Transverse colon (tissue), 4 donors: Measurements from ENCODE around the gene CAPN5. TPM values are rescaled to one million over a fixed set of nuclear protein-coding genes. Genes with fewer than 3 reads are reported as not detected.

Source experiments
- DNase-seq: peaks from one replicate; pipeline ENCODE4 v3.0.0-alpha.2; 2019
- H3K27ac ChIP-seq, 4 donors: fragments of 200-600 bp; sonication (generic); 2 replicates each; pipeline ENCODE4 v1.5.1; 2016 to 2018; ENCODE audit warnings: inconsistent platforms in 4 of 4
- H3K27me3 ChIP-seq: fragments of 200-600 bp; sonication (generic); 2 replicates; pipeline ENCODE4 v1.5.1; 2017; ENCODE audit warnings: inconsistent platforms
- H3K36me3 ChIP-seq, 4 donors: fragments of 200-600 bp; sonication (generic); 2 replicates each; pipeline ENCODE4 v1.5.1; 2017 to 2019; ENCODE audit warnings: inconsistent platforms in 4 of 4
- H3K4me1 ChIP-seq, 4 donors: fragments of 200-600 bp; sonication (generic); 2 replicates each; pipeline ENCODE4 v1.5.1; 2017 to 2020; ENCODE audit warnings: inconsistent platforms in 4 of 4
- H3K4me3 ChIP-seq, 4 donors: fragments of 200-600 bp; sonication (generic); 1 replicate in 1 of 4; 2 replicates in 3 of 4; pipeline versions ENCODE4 v1.5.1 to v1.6.1; 2017 to 2019; ENCODE audit warnings: inconsistent platforms in 4 of 4
- H3K9me3 ChIP-seq, 2 donors: fragments of 200-600 bp; sonication (generic); 2 replicates each; pipeline ENCODE4 v1.5.1; 2017 to 2019; ENCODE audit warnings: inconsistent platforms in 2 of 2
- EP300 ChIP-seq: sonication (generic); formaldehyde crosslinking; IDR thresholded peaks from one replicate; pipeline ENCODE4 v1.6.1; 2017; ENCODE audit warnings: antibody characterized with exemption, low read depth
- POLR2A ChIP-seq: fragments of 450-650 bp; IDR thresholded peaks from one replicate; pipeline ENCODE4 v1.6.1; 2016; ENCODE audit warnings: antibody characterized with exemption, mild to moderate bottlenecking, moderate library complexity
- POLR2AphosphoS5 ChIP-seq, 3 donors: sonication (generic); formaldehyde crosslinking; IDR thresholded peaks; one replicate each; pipeline ENCODE4 v1.6.1; 2016; ENCODE audit warnings: antibody characterized with exemption in 3 of 3
- WGBS, 2 donors: methylation state at CpG; one replicate each; pipeline ENCODE4 v1.1.5; 2018; ENCODE audit warnings: low coverage in 1 of 2; 5-methylcytosine and 5-hydroxymethylcytosine counted together
- in situ Hi-C, 4 donors: fragments of 200-750 bp; cut with MboI; loops; one replicate each; pipeline versions ENCODE4 v1.15.0 to v1.15.1; 2017; ENCODE audit warnings: low sequenced_read_pairs in 3 of 4, low pct_ligation_motif_present in 1 of 4, low pct_unique_long_range_greater_than_20kb in 1 of 4
- intact Hi-C: fragments of 100-400 bp; cut with DNase I; formaldehyde crosslinking; loops from one replicate; pipeline ENCODE4 v1.15.1; 2023; ENCODE audit warnings: low total_unique reads
- total RNA-seq, 4 donors: library from RNA; depleted of rRNA; stranded (reverse); fragments of >200 nt; gene quantifications; one replicate each; pipeline ENCODE4 v1.1.0, GENCODE V29; 2016
- TF ChIP-seq, protein P1 (sequence below), 5 experiments: fragments of 200-600 bp in 3 of 5; fragments of 450-650 bp in 2 of 5; sonication (generic) in 3 of 5; IDR thresholded peaks; 1 replicate in 2 of 5; 2 replicates in 3 of 5; pipeline ENCODE4 v1.5.1; 2016 to 2017; ENCODE audit warnings: antibody characterized with exemption in 5 of 5, inconsistent platforms in 3 of 5, mild to moderate bottlenecking in 2 of 5, moderate library complexity in 1 of 5

CAPN5 gene
- total RNA-seq, 4 donors from 2014 or later: 210 to 290 (median 214) TPM

DNA sequence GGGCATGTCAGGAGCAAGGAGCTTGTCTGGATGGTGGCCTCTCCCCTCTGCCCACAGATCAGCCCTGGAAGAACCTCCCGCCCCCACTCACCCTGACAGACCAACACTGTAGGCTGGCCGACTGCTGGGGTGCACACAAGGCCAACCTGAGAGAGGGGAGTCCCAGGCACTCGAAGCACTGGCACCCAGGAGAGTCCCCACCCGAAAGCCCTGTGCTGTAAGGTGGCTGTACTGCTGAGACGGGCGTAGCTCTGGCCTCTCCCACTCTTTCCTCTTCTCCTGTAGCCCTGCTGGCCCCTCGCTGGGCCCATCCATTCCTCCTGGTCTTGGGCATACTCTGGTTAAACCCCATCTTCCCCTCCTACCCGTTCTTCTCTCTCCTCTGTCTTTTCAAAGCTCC is 101.0 kb downstream of the CAPN5 start:
- Histone ChIP-seq H3K9me3 (no peaks in the 10 kb centered on the region), H3K4me3 (no peak overlapping the region), H3K36me3 (no peaks in the 10 kb centered on the region), H3K27ac (no peak overlapping the region), H3K27me3 (no peaks in the 10 kb centered on the region), H3K4me1 (no peaks in the 10 kb centered on the region)
- TF ChIP-seq POLR2AphosphoS5 (IDR thresholded peaks at IDR 0.05) (no peak), POLR2A (no peak), EP300 (no peak)
- TF ChIP-seq, protein P1, sequence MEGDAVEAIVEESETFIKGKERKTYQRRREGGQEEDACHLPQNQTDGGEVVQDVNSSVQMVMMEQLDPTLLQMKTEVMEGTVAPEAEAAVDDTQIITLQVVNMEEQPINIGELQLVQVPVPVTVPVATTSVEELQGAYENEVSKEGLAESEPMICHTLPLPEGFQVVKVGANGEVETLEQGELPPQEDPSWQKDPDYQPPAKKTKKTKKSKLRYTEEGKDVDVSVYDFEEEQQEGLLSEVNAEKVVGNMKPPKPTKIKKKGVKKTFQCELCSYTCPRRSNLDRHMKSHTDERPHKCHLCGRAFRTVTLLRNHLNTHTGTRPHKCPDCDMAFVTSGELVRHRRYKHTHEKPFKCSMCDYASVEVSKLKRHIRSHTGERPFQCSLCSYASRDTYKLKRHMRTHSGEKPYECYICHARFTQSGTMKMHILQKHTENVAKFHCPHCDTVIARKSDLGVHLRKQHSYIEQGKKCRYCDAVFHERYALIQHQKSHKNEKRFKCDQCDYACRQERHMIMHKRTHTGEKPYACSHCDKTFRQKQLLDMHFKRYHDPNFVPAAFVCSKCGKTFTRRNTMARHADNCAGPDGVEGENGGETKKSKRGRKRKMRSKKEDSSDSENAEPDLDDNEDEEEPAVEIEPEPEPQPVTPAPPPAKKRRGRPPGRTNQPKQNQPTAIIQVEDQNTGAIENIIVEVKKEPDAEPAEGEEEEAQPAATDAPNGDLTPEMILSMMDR (IDR thresholded peaks at IDR 0.05): no peak
- intact Hi-C loops: no loop called here
- DNase-seq: no peak
- in situ Hi-C loops: no loop called here
- 78% methylated on average over 8 of the region's 8 CpGs; no CpG with 5 or more reads in 1 of the 2 donors for WGBS, 2 donors

DNA sequence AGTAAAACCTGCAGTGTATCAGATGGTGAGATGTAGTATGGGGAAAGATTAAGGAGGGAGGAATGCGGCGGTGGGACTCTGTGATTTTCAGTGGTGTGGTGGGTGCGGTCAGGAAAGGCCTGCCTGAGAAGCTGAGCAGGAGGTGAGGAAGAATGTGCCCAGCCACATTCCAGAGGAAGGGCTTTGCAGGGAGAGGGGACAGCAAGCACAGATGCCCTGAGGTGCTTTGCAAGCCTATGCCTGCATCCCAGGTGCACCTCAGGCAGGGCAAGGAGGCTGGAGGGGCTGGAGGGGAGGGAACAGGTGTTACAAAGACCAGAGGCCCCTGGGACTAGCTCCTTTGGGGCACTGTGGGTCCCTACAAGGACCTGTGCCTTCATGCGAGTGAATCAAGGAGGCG is 103.3 kb downstream of the CAPN5 start:
- no peak for DNase-seq
- H3K9me3 ChIP-seq: no peaks in the 10 kb centered on the region
- H3K36me3 ChIP-seq: no peaks in the 10 kb centered on the region
- 91 to 100% methylated on average over 2 to 5 of the region's 5 CpGs for WGBS, 2 donors
- H3K4me3 ChIP-seq: no peak overlapping the region
- intact Hi-C loops (no loop called here), in situ Hi-C loops (no loop called here)
- H3K27ac ChIP-seq: no peak overlapping the region
- H3K4me1 ChIP-seq: no peaks in the 10 kb centered on the region
- TF ChIP-seq POLR2A: no peak
- no peak for TF ChIP-seq EP300
- no peak for TF ChIP-seq POLR2AphosphoS5 (IDR thresholded peaks at IDR 0.05)
- TF ChIP-seq, protein P1 (IDR thresholded peaks at IDR 0.05): no peak
- H3K27me3 ChIP-seq: no peaks in the 10 kb centered on the region

DNA sequence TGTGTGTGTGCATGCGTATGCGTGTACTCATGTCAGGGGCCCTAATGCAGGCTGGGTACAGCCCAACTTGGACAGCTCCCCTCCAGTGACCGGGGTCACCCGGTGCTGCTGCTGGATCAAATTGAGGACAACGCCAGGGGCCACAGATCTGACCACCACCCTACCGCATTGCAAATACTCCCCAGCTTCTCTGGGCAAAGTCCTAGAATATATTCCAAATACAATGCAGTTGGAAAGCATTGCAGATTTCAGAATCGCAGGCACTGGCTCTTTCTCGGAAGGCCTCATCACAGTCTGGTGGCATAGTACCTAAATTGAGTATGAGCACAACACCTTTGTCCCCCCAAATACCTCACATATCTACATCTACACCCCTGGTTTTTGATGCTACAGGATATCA is 104.5 kb downstream of the CAPN5 start:
- Histone ChIP-seq H3K4me1 (no peaks in the 10 kb centered on the region), H3K36me3 (no peaks in the 10 kb centered on the region), H3K4me3 (no peak overlapping the region), H3K9me3 (no peaks in the 10 kb centered on the region), H3K27me3 (no peaks in the 10 kb centered on the region), H3K27ac (no peak overlapping the region)
- 92 to 95% methylated on average over 2 to 8 of the region's 8 CpGs for WGBS, 2 donors
- no peak for DNase-seq
- intact Hi-C loops: no loop called here
- in situ Hi-C loops: no loop called here
- no peak for TF ChIP-seq POLR2A
- TF ChIP-seq, protein P1 (IDR thresholded peaks at IDR 0.05): no peak
- TF ChIP-seq POLR2AphosphoS5 (IDR thresholded peaks at IDR 0.05): no peak

DNA sequence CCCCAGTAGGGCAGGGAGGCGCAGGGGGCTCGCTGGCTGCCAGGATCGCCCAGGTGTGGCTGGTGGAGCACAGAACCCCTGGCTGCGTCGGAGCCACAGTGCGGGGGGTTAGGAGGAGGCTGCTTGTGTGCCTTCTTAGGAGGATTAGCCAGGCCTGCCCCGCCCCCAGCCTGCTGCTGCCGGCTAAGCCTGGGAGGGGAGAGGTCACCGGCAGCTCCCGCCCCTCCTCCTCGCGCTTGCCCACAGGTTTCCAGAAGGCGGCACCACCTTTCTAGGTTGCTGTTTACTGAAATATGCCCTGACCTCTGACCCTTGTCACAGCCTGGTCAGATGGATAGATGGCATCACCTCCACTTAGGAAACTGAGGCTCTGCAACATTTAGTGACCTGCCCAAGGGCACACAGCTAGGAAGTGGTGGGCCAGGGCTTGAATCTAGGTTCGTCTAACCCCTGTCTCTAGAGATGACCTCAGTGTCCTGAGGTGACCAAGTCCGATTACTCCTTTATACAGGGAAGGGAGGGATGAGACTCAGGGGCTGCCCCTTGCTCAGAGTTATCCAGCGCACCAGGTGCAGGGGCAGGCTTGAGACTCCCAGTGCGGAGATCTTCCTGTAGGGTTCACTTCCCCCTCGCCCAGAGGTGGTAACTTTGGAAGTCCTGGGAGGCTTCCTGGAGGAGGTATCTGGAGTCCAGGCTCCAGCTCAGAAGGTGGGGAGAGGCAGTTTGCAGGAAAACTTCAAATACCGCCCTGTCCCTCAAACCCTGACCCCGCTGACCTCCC is 105.3 kb downstream of the CAPN5 start:
- 76% methylated on average over 20 of the region's 20 CpGs; no CpG with 5 or more reads in 1 of the 2 donors for WGBS, 2 donors
- intact Hi-C loops: no loop called here
- no peaks in the 10 kb centered on the region for H3K36me3 ChIP-seq

DNA sequence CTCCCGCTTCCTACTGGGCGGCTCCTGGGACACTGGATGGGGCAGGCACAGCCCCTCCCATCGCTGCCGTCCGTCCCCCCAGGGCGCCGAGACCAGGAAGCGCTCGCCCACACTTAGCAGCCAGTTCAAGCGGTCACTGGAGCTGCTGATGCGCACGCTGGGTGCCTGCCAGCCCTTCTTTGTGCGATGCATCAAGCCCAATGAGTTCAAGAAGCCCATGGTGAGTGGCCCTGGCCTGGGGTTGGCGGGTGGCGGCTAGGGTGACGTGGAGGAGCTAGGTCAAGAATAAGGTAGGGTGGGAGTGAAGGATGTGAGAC is 105.9 kb downstream of the CAPN5 start:
- Histone ChIP-seq H3K4me1 (no peaks in the 10 kb centered on the region), H3K36me3 (no peaks in the 10 kb centered on the region), H3K4me3 (no peak overlapping the region), H3K27me3 (no peaks in the 10 kb centered on the region), H3K9me3 (no peaks in the 10 kb centered on the region), H3K27ac (no peak overlapping the region)
- DNase-seq: no peak
- in situ Hi-C loops (no loop called here), intact Hi-C loops (no loop called here)
- TF ChIP-seq, protein P1 (IDR thresholded peaks at IDR 0.05): no peak
- no peak for TF ChIP-seq POLR2AphosphoS5 (IDR thresholded peaks at IDR 0.05)
- TF ChIP-seq POLR2A: no peak
- no peak for TF ChIP-seq EP300
- WGBS, 2 donors: 87% methylated on average over 16 of the region's 16 CpGs; no CpG with 5 or more reads in 1 of the 2 donors

More for the DNA sequence above, 105.3 kb downstream of the CAPN5 start:
- no peaks in the 10 kb centered on the region for H3K27me3 ChIP-seq
- in situ Hi-C loops: no loop called here
- H3K27ac ChIP-seq: no peak overlapping the region
- H3K9me3 ChIP-seq: no peaks in the 10 kb centered on the region
- DNase-seq: no peak
- no peak overlapping the region for H3K4me3 ChIP-seq
- no peak for TF ChIP-seq POLR2A
- no peaks in the 10 kb centered on the region for H3K4me1 ChIP-seq
